ENCODE results near the gene SLC2A4.

DNA sequence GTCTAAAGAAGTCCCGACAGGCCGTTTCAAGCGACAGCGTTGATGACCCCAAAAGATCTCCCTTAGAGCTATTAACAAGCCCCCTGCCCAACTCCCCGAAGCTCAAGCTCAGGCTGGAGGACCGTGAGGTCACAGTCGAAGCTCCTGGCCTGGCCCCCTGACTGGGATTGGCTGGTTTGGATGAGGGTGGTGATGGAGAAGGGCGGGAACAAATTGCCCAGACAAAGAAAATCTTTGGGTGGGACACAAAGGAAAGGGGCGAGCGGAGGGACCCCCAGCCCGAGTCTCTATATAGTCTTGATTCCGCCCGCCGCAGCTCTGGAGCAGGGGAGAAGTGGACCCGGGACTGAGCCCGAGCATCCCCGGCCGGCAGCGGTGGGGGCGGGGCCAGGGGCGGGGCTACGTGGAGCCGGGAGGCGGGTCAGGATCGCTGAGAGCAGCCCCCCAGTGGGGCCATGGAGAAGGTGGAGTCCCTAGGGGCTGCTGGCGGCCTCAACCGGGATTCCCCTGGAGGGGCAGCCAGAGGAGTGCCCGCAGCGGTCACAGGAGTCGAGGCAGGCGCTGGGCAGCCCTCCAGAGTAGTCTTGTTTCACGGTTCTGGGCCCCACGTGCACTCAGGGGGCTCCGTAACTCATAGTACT, 48.6 kb downstream of the SLC2A4 start:
- no peak for TF ChIP-seq POLR2A (IDR thresholded peaks at IDR 0.05; ENCODE audit: low read length)
- no peak for TF ChIP-seq GATA1 (IDR thresholded peaks at IDR 0.05; ENCODE audit: low read depth, low read length)

Measured in erythroblast (primary cell).